Measurements from ENCODE around the gene CLEC11A.

CLEC11A gene

GRCh38 chr19:50705422-50706019 lies 17.6 kb upstream of the CLEC11A start:
- DNase-seq, result peak; percentile 77

GRCh38 chr19:50706387-50706786 lies 16.8 kb upstream of the CLEC11A start:
- DNase-seq, result no peak

- no peak for DNase-seq
Observed at GRCh38 chr19:50708179-50708879, 14.8 kb upstream of the CLEC11A start.

GRCh38 chr19:50710094-50710493 lies 13.1 kb upstream of the CLEC11A start:
- no peak for DNase-seq

- DNase-seq, result no peak
Observed at GRCh38 chr19:50710612-50711011, 12.6 kb upstream of the CLEC11A start.

- no peak for DNase-seq
Observed at GRCh38 chr19:50711196-50711595, 12.0 kb upstream of the CLEC11A start.

- no peak for DNase-seq
Observed at GRCh38 chr19:50711805-50712204, 11.4 kb upstream of the CLEC11A start.

- no peak for DNase-seq
Observed at GRCh38 chr19:50712833-50713232, 10.3 kb upstream of the CLEC11A start.

- DNase-seq, result no peak
Observed at GRCh38 chr19:50713556-50714236, 9.5 kb upstream of the CLEC11A start.

- no peak for DNase-seq
Observed at GRCh38 chr19:50716178-50717025, 6.8 kb upstream of the CLEC11A start.

GRCh38 chr19:50717026-50717723 lies 6.0 kb upstream of the CLEC11A start:
- DNase-seq, result no peak

- DNase-seq, result no peak
Observed at GRCh38 chr19:50717891-50718254, 5.3 kb upstream of the CLEC11A start.

GRCh38 chr19:50718255-50719118 lies 4.7 kb upstream of the CLEC11A start:
- DNase-seq, result no peak

- DNase-seq, result no peak
Observed at GRCh38 chr19:50719119-50719435, 4.1 kb upstream of the CLEC11A start.

- no peak for DNase-seq
Observed at GRCh38 chr19:50719566-50719965, 3.6 kb upstream of the CLEC11A start, which contains the start of gene SHANK1. Gene SHANK1, minus strand, starts transcription at chr19:50719802. Its CDS starts 2,883 bp downstream, at chr19:50716919.

GRCh38 chr19:50720181-50720920 lies 2.8 kb upstream of the CLEC11A start:
- DNase-seq, result no peak

GRCh38 chr19:50720921-50721381 lies 2.2 kb upstream of the CLEC11A start:
- DNase-seq, result no peak

- DNase-seq, result no peak
Observed at GRCh38 chr19:50721441-50722137, 1.6 kb upstream of the CLEC11A start.

GRCh38 chr19:50722201-50723013 lies 757 bp upstream of the CLEC11A start:
- no peak for DNase-seq
